H1 (cell line): ENCODE data around the gene RNF152. TPM values are rescaled to one million over a fixed set of nuclear protein-coding genes. Genes with fewer than 3 reads are reported as not detected.

Experiments used
- CTCF ChIA-PET: fragments of 300-600 bp; sonication (Branson Sonifier 250); formaldehyde crosslinking; loops from one replicate; lab custom pipeline; 2021; ENCODE audit not compliant: partially characterized antibody; lab: Charles Lee
- POLR2A ChIA-PET: fragments of 300-600 bp; sonication (Branson Sonifier 250); formaldehyde crosslinking; loops from one replicate; lab custom pipeline; 2021; ENCODE audit warnings: inconsistent platforms; ENCODE audit not compliant: partially characterized antibody; lab: Charles Lee
- DNase-seq, 2 experiments: peaks; one replicate each; pipeline versions ENCODE4 v3.0.0 to v3.0.0-alpha.2; 2010 to 2022; ENCODE audit warnings: low spot score in 2 of 2, low read depth in 1 of 2, mixed read lengths in 1 of 2
- FAIRE-seq: peaks from 2 replicates; lab custom pipeline; 2011; peaks lifted over from hg19 to GRCh38; lab: Jason Lieb, UNC
- H2AFZ ChIP-seq: 2 replicates; pipeline ENCODE4 v1.8.1; 2012; ENCODE audit warnings: low read length, inconsistent platforms
- H2AK5ac ChIP-seq: 2 replicates; pipeline ENCODE4 v1.6.1; 2013; ENCODE audit warnings: low read depth, low read length
- H2BK120ac ChIP-seq: replicated peaks from 2 replicates; pipeline ENCODE3; 2013; ENCODE audit warnings: low read depth, low read length, inconsistent platforms
- H2BK12ac ChIP-seq: 2 replicates; pipeline ENCODE4 v1.6.1; 2013; ENCODE audit warnings: low read depth, low read length
- H2BK15ac ChIP-seq: 2 replicates; pipeline ENCODE4 v1.6.1; 2013; ENCODE audit warnings: low read length
- H2BK20ac ChIP-seq: 2 replicates; pipeline ENCODE4 v1.6.1; 2013; ENCODE audit warnings: low read length
- H2BK5ac ChIP-seq: 2 replicates; pipeline ENCODE4 v1.6.1; 2013; ENCODE audit warnings: low read depth, low read length
- H3K14ac ChIP-seq: 2 replicates; pipeline ENCODE4 v1.6.1; 2013; ENCODE audit warnings: inconsistent platforms; ENCODE audit not compliant: insufficient read length
- H3K18ac ChIP-seq: 2 replicates; pipeline ENCODE4 v1.6.1; 2013; ENCODE audit warnings: low read length; ENCODE audit errors: extremely low read depth
- H3K23ac ChIP-seq: 2 replicates; pipeline ENCODE4 v1.6.1; 2013; ENCODE audit warnings: inconsistent platforms; ENCODE audit not compliant: insufficient read length
- H3K23me2 ChIP-seq: 2 replicates; pipeline ENCODE4 v1.6.1; 2013; ENCODE audit warnings: low read depth, low read length
- H3K27ac ChIP-seq: 2 replicates; pipeline ENCODE4 v1.6.1; 2011; ENCODE audit warnings: low read depth, low read length, inconsistent platforms
- H3K27me3 ChIP-seq, 4 experiments: replicated peaks in 1 of 4; 1 replicate in 1 of 4; 2 replicates in 3 of 4; pipeline versions ENCODE4 v1.6.1 to v1.8.1; 2011 to 2013; ENCODE audit warnings: low read length in 3 of 4, mild to moderate bottlenecking in 3 of 4, inconsistent platforms in 2 of 4, mixed read lengths in 2 of 4, moderate library complexity in 1 of 4; ENCODE audit not compliant: control insufficient read depth in 3 of 4, insufficient read depth in 3 of 4; ENCODE audit errors: extremely low read depth in 1 of 4
- H3K36me3 ChIP-seq, 4 experiments: 2 replicates each; pipeline versions ENCODE4 v1.6.1 to v1.8.1; 2011 to 2013; ENCODE audit warnings: mild to moderate bottlenecking in 4 of 4, low read length in 3 of 4, moderate library complexity in 2 of 4, control low read depth in 1 of 4, inconsistent platforms in 1 of 4; ENCODE audit not compliant: insufficient read depth in 4 of 4, control insufficient read depth in 2 of 4
- H3K4ac ChIP-seq: replicated peaks from 2 replicates; pipeline ENCODE3; 2013; ENCODE audit warnings: low read length, low read depth, mixed read lengths, inconsistent platforms; ENCODE audit not compliant: insufficient read length
- H3K4me1 ChIP-seq, 4 experiments: replicated peaks in 1 of 4; 1 replicate in 1 of 4; 2 replicates in 3 of 4; pipeline versions ENCODE4 v1.6.1 to v1.8.1; 2011 to 2013; ENCODE audit warnings: low read length in 3 of 4, inconsistent platforms in 2 of 4, mixed read lengths in 1 of 4; ENCODE audit not compliant: insufficient read depth in 4 of 4, control insufficient read depth in 3 of 4
- H3K4me2 ChIP-seq, 2 experiments: 2 replicates each; pipeline versions ENCODE4 v1.6.1 to v1.8.1; 2011 to 2013; ENCODE audit warnings: low read depth in 2 of 2, low read length in 2 of 2, control low read depth in 1 of 2, inconsistent platforms in 1 of 2, mild to moderate bottlenecking in 1 of 2; ENCODE audit not compliant: insufficient read depth in 1 of 2
- H3K4me3 ChIP-seq, 4 experiments: fragments of 200-600, 300-600 bp in 1 of 4; sonication (generic), shearing (Covaris generic), sonication (Bioruptor Twin) in 1 of 4; 2 replicates each; pipeline versions ENCODE4 v1.5.1 to v1.8.1; 2011 to 2016; ENCODE audit warnings: low read length in 4 of 4, low read depth in 3 of 4, control low read depth in 2 of 4, inconsistent platforms in 2 of 4, mild to moderate bottlenecking in 2 of 4, mixed read lengths in 1 of 4, moderate library complexity in 1 of 4; ENCODE audit not compliant: insufficient read depth in 2 of 4; ENCODE audit errors: extremely low read depth in 1 of 4
- H3K56ac ChIP-seq: replicated peaks from 2 replicates; pipeline ENCODE3; 2013; ENCODE audit warnings: low read depth, mild to moderate bottlenecking, mixed read lengths, low read length, inconsistent platforms; ENCODE audit not compliant: insufficient read length
- H3K79me1 ChIP-seq: 2 replicates; pipeline ENCODE4 v1.6.1; 2013; ENCODE audit warnings: low read depth, low read length, control low read depth
- H3K79me2 ChIP-seq, 2 experiments: 2 replicates each; pipeline versions ENCODE4 v1.6.1 to v1.8.1; 2012 to 2013; ENCODE audit warnings: low read length in 2 of 2, mild to moderate bottlenecking in 2 of 2, inconsistent platforms in 1 of 2; ENCODE audit not compliant: insufficient read depth in 2 of 2, control insufficient read depth in 1 of 2
- H3K9ac ChIP-seq, 4 experiments: replicated peaks in 1 of 4; 1 replicate in 1 of 4; 2 replicates in 3 of 4; pipeline versions ENCODE4 v1.6.1 to v1.8.1; 2011 to 2013; ENCODE audit warnings: low read depth in 3 of 4, low read length in 3 of 4, control low read depth in 2 of 4, mild to moderate bottlenecking in 2 of 4, moderate library complexity in 2 of 4, inconsistent platforms in 1 of 4; ENCODE audit errors: extremely low read depth in 1 of 4
- H3K9me3 ChIP-seq, 2 experiments: 2 replicates each; pipeline versions ENCODE4 v1.6.1 to v1.8.1; 2012 to 2013; ENCODE audit warnings: mild to moderate bottlenecking in 2 of 2, moderate library complexity in 2 of 2, control low read depth in 1 of 2, inconsistent platforms in 1 of 2, low read depth in 1 of 2, low read length in 1 of 2, mixed read lengths in 1 of 2; ENCODE audit not compliant: insufficient read depth in 2 of 2
- H4K20me1 ChIP-seq, 2 experiments: replicated peaks in 1 of 2; 2 replicates each; pipeline versions ENCODE3 to v1.8.1; 2011 to 2013; ENCODE audit warnings: inconsistent platforms in 2 of 2, low read length in 2 of 2, mild to moderate bottlenecking in 1 of 2; ENCODE audit not compliant: insufficient read depth in 2 of 2, control insufficient read depth in 1 of 2
- H4K5ac ChIP-seq: 2 replicates; pipeline ENCODE4 v1.6.1; 2013; ENCODE audit warnings: low read length, low read depth, mixed read lengths, inconsistent platforms; ENCODE audit not compliant: insufficient read length
- H4K8ac ChIP-seq: 2 replicates; pipeline ENCODE4 v1.8.0; 2013; ENCODE audit warnings: mild to moderate bottlenecking, moderate library complexity, low read length, inconsistent platforms; ENCODE audit not compliant: insufficient read depth; ENCODE audit errors: extremely low read depth
- H4K91ac ChIP-seq: replicated peaks from 2 replicates; pipeline ENCODE3; 2013; ENCODE audit warnings: low read length, mixed read lengths, inconsistent platforms; ENCODE audit not compliant: insufficient read length
- BACH1 ChIP-seq: IDR thresholded peaks from 2 replicates; pipeline ENCODE4 v1.6.1; 2012; ENCODE audit warnings: low read length, improper control_type of control experiment
- WGBS, 2 experiments: shearing (Covaris generic) in 1 of 2; methylation state at CpG; one replicate each; pipeline versions ENCODE4 v1.1.6 to v1.1.7; 2013 to 2015; ENCODE audit warnings: low lambda C conversion rate in 2 of 2, mixed read lengths in 2 of 2, inconsistent platforms in 1 of 2, low coverage in 1 of 2, missing lambda C conversion rate in 1 of 2; ENCODE audit not compliant: insufficient replicate concordance in 2 of 2, insufficient coverage in 1 of 2, insufficient read length in 1 of 2; ENCODE audit errors: extremely low coverage in 1 of 2, missing lambda C conversion rate in 1 of 2; 5-methylcytosine and 5-hydroxymethylcytosine counted together
- polyA plus RNA-seq, 7 experiments: library from polyadenylated mRNA; depleted of rRNA in 3 of 7; stranded (reverse) in 5 of 7; unstranded in 2 of 7; fragments of >200 nt in 5 of 7; fragments of 200-250 nt in 2 of 7; gene quantifications; 1 replicate in 5 of 7; 2 replicates in 1 of 7; 4 replicates in 1 of 7; pipeline versions ENCODE4 v1.2.1 to v1.2.3, GENCODE V29; 2011 to 2013; ENCODE audit warnings: missing spikeins in 2 of 7, mixed read lengths in 2 of 7
- total RNA-seq: library from RNA; stranded (reverse); fragmentation: NEBNext Ultra II Directional; extraction: Animal tissue kit (Norgen Biotek cat#: 25700); gene quantifications from 2 replicates; pipeline ENCODE4 v1.2.1, GENCODE V29; 2021

The RNF152 gene
- total and polyA plus RNA-seq, 2 of the 8 experiments (the other 6 are each of a cell fraction or from before 2014, with no cell fraction given) = 1.1 to 2.7 TPM

DNA sequence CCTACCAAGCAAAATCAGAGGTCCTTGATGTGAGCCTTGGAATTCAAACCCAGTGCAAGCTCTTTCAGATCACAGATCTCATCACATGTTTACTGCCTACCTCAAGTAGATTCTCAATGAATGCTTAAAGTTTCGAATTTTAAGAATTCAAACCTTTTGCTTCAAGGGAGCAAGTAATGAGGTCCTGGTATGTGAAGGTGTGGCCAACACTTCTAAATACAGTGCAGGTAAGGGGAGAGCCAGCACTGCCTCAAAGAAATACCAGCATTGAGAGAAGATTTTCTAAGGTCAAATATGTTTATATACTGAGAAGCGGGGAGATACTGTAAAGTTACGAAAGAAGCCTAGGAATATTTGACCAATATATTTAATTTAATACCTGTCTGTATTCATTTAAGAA is 19.7 kb upstream of the RNF152 start:
- Histone ChIP-seq H3K23ac (no peak overlapping the region), H2BK5ac (no peak overlapping the region), H3K4me1 (0 out of 7 replicates have a peak, but pooled peaks cover 0 to 1% (median 0%) of the 10 kb centered on the region in 4 experiments), H3K27me3 (no peaks in the 10 kb centered on the region), H3K9me3 (no peaks in the 10 kb centered on the region), H3K9ac (no peak overlapping the region), H3K36me3 (no peaks in the 10 kb centered on the region), H3K79me1 (no peaks in the 10 kb centered on the region), H4K91ac (no peak overlapping the region), H2BK20ac (no peak overlapping the region), H4K5ac (no peak overlapping the region), H2BK15ac (no peak overlapping the region), H3K4me2 (no peak overlapping the region), H2AFZ (peak overlapping the region; percentile 79; the same call in 1 of the 2 replicates), H3K79me2 (no peaks in the 10 kb centered on the region), H4K8ac (no peak overlapping the region), H2BK120ac (no peak overlapping the region), H3K18ac (no peak overlapping the region), H3K56ac (no peak overlapping the region), H2BK12ac (no peak overlapping the region), H3K23me2 (no peaks in the 10 kb centered on the region), H3K14ac (no peak overlapping the region), H2AK5ac (no peak overlapping the region), H4K20me1 (no peaks in the 10 kb centered on the region), H3K4ac (no peak overlapping the region), H3K4me3 (no peak overlapping the region), H3K27ac (no peak overlapping the region)
- CTCF ChIA-PET = interaction anchor here (1.2 to 2.1 kb wide), 2 partner anchors 10 to 12 kb away, joined by 3 to 6 read pairs; no protein-coding TSS in a partner anchor
- FAIRE-seq (no peak), DNase-seq (no peak)
- WGBS, 2 experiments = 88% methylated on average over 3 of the region's 3 CpGs; no CpG with 5 or more reads in 1 of the 2 experiments
- POLR2A ChIA-PET = interaction anchor here (0.7 kb wide), 1 partner anchor 162 kb away, joined by 3 read pairs; no protein-coding TSS in a partner anchor
- no peak for TF ChIP-seq BACH1
